ENCODE measurements around the gene HAUS5.

DNA sequence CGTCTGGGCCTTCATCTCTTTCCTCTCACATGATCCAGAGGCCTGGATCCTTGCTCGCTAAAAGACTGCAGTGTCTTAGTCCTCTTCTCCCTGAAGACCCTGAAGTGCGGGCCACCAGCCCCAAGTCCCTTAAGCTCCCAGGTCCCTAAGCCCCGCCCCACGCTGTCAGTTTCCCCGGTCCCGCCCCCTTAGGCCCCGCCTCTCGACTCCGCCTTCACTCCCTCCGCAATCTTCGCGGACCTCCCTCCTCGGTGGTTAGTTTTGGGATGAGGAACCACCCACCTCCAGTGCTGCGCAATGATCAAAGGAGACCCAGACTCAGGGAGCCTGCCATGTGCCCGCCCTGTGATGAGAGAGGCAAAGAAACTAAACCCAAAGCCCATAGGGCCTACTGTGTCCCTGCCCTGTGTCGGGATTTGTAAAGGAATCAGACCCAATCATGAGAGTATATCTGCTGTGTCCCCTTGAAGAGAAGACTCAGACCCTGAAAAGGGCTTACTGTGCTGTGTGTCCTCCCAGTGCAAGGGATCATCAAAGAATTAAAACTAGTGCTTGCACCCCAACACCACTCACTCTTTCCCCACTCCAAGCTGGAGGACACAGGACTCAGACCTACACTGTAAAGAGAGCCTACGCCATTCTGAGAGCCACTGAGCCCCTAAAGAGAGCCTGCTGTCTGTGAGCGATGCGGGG is 32.6 kb downstream of the HAUS5 start:
- TF ChIP-seq, protein P1, sequence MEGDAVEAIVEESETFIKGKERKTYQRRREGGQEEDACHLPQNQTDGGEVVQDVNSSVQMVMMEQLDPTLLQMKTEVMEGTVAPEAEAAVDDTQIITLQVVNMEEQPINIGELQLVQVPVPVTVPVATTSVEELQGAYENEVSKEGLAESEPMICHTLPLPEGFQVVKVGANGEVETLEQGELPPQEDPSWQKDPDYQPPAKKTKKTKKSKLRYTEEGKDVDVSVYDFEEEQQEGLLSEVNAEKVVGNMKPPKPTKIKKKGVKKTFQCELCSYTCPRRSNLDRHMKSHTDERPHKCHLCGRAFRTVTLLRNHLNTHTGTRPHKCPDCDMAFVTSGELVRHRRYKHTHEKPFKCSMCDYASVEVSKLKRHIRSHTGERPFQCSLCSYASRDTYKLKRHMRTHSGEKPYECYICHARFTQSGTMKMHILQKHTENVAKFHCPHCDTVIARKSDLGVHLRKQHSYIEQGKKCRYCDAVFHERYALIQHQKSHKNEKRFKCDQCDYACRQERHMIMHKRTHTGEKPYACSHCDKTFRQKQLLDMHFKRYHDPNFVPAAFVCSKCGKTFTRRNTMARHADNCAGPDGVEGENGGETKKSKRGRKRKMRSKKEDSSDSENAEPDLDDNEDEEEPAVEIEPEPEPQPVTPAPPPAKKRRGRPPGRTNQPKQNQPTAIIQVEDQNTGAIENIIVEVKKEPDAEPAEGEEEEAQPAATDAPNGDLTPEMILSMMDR (IDR thresholded peaks at IDR 0.05) = no peak
- no peak for TF ChIP-seq EZH2 (IDR thresholded peaks at IDR 0.05; ENCODE audit: borderline replicate concordance, insufficient read depth, low read depth, low read length, poor library complexity, severe bottlenecking)

All from B cell (primary cell).